Measurements from ENCODE around the gene RESF1. TPM values are rescaled to one million over a fixed set of nuclear protein-coding genes. Genes with fewer than 3 reads are reported as not detected.

RESF1 gene
- total RNA-seq, 1 donor from 2014 or later = 72.2 TPM

- H3K9me3 Mint-ChIP-seq = peaks cover 11% of the 10 kb centered on the region
- DNase-seq (ENCODE audit: extremely low spot score, unreplicated experiment) = no peak
- no peaks in the 10 kb centered on the region for H3K27me3 Mint-ChIP-seq
- peaks cover 36% of the 10 kb centered on the region for H3K36me3 Mint-ChIP-seq
- no peak overlapping the region for H3K4me3 Mint-ChIP-seq
- peak overlapping the region; percentile 5 for H3K27ac Mint-ChIP-seq
- H3K4me1 Mint-ChIP-seq (ENCODE audit: unreplicated experiment) = no peaks in the 10 kb centered on the region
- no peak for TF ChIP-seq CTCF (conservative IDR thresholded peaks at IDR 0.05)
Observed at GRCh38 chr12:31952418-31952817, 6.8 kb upstream of the RESF1 start.

DNA sequence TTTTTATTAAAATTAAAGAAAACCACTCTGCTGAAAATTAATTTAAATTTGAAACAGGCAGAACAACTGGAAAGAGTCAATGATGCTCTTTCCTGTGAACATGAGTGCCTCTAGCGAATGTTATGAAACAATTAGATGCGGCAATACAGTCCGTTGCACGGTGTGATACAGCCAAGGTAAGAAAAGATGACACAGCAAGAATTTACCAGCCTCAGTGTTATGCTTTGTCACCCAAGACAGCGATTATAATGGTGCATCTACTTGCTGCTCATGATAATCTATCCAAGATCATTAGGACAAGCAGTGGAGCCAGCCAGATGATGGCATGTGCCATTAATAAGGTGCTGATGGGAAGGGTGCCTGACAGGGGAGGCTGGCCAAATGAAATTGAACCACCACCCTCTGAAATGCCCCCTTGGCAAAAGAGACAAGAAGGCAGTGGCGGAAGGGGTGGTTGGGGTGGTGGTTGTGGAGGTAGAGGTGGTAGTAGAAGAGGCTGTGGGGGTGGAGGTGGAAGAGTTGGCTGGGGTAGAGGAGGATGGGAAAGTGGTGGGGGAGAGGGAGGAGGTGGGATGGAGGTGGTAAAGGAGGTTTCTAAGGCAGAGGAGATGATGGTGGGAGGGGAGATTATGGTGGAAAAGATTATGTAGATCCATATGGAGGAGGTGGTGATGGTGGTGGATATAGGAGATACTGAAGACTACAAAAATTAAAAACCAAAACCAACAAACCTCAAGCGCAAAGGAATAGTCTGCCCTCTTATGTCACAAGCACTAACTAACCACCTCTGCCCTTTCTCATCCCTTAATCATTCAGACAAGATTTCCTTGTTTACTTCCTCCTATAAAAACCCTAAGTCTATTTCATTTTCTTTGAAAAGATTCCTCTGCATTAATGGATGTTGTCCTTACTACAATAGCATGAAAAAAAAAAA is 4.0 kb upstream of the RESF1 start:
- peak overlapping the region; percentile 32 for H3K4me3 Mint-ChIP-seq
- no peaks in the 10 kb centered on the region for H3K27me3 Mint-ChIP-seq
- H3K27ac Mint-ChIP-seq = peak overlapping the region; percentile 13
- no peak for TF ChIP-seq CTCF (conservative IDR thresholded peaks at IDR 0.05)
- no peaks in the 10 kb centered on the region for H3K4me1 Mint-ChIP-seq (ENCODE audit: unreplicated experiment)
- no peak for DNase-seq (ENCODE audit: extremely low spot score, unreplicated experiment)
- peaks cover 4% of the 10 kb centered on the region for H3K9me3 Mint-ChIP-seq
- H3K36me3 Mint-ChIP-seq = peaks cover 43% of the 10 kb centered on the region

DNA sequence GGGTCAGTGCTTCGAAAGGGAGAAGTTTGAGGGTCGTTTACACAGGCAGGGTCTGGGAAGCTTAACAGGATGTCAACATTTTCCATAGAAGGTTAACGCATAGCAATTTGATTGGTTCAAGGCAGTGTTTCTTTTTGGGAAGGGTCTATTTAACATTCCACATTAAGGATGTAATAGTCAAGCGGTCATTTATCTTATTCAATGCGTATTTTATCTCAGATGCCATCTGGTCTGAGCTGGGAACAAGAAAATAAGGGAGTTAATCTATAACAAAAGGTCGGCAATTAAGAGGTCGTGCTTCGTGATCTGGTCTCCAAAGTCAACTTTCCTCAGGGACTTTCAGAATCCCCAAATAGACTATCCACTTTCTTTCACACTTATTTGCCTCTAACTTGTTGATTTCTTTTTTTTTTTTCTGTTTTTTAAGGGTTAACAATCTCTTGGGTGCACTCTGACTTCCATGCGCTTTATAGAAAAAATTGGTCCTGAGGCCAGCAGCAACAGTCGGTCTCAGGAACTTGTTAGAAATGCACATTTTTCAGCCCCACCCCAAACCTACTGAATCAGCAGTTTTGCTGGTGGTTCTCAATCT is 550 bp upstream of the RESF1 start:
- no peak for TF ChIP-seq CTCF (conservative IDR thresholded peaks at IDR 0.05)
- Mint-ChIP-seq H3K4me3 (peak overlapping the region; percentile 95), H3K4me1 (ENCODE audit: unreplicated experiment) (peaks cover 11% of the 10 kb centered on the region), H3K9me3 (peaks cover 5% of the 10 kb centered on the region), H3K27ac (peak overlapping the region; percentile 96), H3K27me3 (no peaks in the 10 kb centered on the region), H3K36me3 (peaks cover 57% of the 10 kb centered on the region)
- no peak for DNase-seq (ENCODE audit: extremely low spot score, unreplicated experiment)

DNA sequence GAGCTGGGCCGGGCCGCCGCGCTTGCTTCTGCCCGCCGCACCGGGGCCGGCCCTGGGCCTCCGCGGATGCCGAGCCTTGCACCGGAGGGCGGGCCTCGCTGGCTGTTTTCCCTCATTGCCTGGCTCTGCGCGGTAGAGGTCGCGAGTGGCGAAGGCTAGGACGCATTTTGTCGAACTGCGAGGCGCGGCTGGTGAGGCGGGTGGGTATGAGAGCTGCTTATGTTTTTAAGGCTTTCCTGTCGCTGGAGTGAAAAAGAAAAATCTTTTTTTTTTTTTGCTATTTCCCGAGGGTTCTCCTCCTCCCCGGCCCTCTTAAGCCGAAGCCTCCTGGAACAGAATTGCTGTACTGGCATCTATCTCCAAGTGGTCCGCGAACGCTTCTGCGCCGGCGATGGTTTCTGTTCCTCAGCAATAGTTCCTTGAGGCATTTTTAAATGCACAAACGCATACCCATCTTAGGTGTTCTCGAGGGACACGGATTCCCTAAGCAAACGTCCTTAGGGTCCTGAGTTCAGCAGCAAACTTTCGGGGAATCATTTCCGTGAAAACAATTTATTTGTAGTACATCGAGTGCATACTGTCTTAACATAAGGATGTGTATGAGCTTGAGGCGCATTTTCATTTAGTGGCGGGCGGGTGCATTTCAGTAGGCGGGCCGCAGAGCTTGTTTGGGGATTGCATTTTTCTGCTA is 631 bp downstream of the RESF1 start:
- DNase-seq (ENCODE audit: extremely low spot score, unreplicated experiment) = no peak

More for the DNA sequence above, 631 bp downstream of the RESF1 start:
- TF ChIP-seq CTCF (conservative IDR thresholded peaks at IDR 0.05) = peak; percentile 54
- no peaks in the 10 kb centered on the region for H3K27me3 Mint-ChIP-seq
- H3K27ac Mint-ChIP-seq = peak overlapping the region; percentile 98
- H3K36me3 Mint-ChIP-seq = peaks cover 68% of the 10 kb centered on the region
- peaks cover 13% of the 10 kb centered on the region for H3K9me3 Mint-ChIP-seq
- H3K4me3 Mint-ChIP-seq = peak overlapping the region; percentile 97
- H3K4me1 Mint-ChIP-seq (ENCODE audit: unreplicated experiment) = peaks cover 11% of the 10 kb centered on the region
